Upper lobe of left lung (tissue), 4 donors: Measurements from ENCODE around the gene ATG101.
"Not testable (repeated sequence)": the region's sequence is repeated elsewhere in the genome, so short reads cannot be mapped to it uniquely, and the experiment has no call there.

Experiments used
- EP300 ChIP-seq, 4 donors: sonication (generic); formaldehyde crosslinking; IDR thresholded peaks; one replicate each; pipeline ENCODE4 v1.5.1; 2017; ENCODE audit warnings: antibody characterized with exemption in 4 of 4, control low read depth in 2 of 4
- POLR2AphosphoS5 ChIP-seq, 2 donors: sonication (generic); formaldehyde crosslinking; IDR thresholded peaks; one replicate each; pipeline ENCODE4 v1.5.1; 2017; ENCODE audit warnings: antibody characterized with exemption in 2 of 2
- TF ChIP-seq, protein P1 (sequence below), 6 experiments: fragments of 450-650 bp in 4 of 6; fragments of 200-600 bp in 2 of 6; sonication (generic) in 2 of 6; IDR thresholded peaks; one replicate each; pipeline ENCODE4 v1.5.1; 2016 to 2019; ENCODE audit warnings: antibody characterized with exemption in 6 of 6

GRCh38 chr12:52104431-52105089 is 34.8 kb downstream of the ATG101 start:
- TF ChIP-seq, protein P1, sequence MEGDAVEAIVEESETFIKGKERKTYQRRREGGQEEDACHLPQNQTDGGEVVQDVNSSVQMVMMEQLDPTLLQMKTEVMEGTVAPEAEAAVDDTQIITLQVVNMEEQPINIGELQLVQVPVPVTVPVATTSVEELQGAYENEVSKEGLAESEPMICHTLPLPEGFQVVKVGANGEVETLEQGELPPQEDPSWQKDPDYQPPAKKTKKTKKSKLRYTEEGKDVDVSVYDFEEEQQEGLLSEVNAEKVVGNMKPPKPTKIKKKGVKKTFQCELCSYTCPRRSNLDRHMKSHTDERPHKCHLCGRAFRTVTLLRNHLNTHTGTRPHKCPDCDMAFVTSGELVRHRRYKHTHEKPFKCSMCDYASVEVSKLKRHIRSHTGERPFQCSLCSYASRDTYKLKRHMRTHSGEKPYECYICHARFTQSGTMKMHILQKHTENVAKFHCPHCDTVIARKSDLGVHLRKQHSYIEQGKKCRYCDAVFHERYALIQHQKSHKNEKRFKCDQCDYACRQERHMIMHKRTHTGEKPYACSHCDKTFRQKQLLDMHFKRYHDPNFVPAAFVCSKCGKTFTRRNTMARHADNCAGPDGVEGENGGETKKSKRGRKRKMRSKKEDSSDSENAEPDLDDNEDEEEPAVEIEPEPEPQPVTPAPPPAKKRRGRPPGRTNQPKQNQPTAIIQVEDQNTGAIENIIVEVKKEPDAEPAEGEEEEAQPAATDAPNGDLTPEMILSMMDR (IDR thresholded peaks at IDR 0.05) = not testable (repeated sequence)
- not testable (repeated sequence) for TF ChIP-seq EP300, POLR2AphosphoS5 (IDR thresholded peaks at IDR 0.05)
